Hepatocyte (in vitro differentiated cells): Measurements from ENCODE around the gene FLVCR2.

Experiments
- CTCF ChIP-seq: fragments of 200-600 bp; sonication (generic); IDR thresholded peaks from 2 replicates; pipeline ENCODE4 v1.5.1; 2016; ENCODE audit warnings: antibody characterized with exemption, mild to moderate bottlenecking; ENCODE audit not compliant: poor library complexity
- EZH2 ChIP-seq: fragments of 200-600 bp; sonication (generic); IDR thresholded peaks from 2 replicates; pipeline ENCODE4 v1.6.1; 2016; ENCODE audit warnings: antibody characterized with exemption, mild to moderate bottlenecking, borderline replicate concordance

- TF ChIP-seq CTCF (no peak), EZH2 (no peak)
These were observed 94.3 kb downstream of the FLVCR2 start for GRCh38 chr14:75672605-75673192.
